Prostate gland (tissue), 2 donors: ENCODE results near the gene KCTD1. TPM values are rescaled to one million over a fixed set of nuclear protein-coding genes. Genes with fewer than 3 reads are reported as not detected.

Experiments
- DNase-seq: peaks from one replicate; pipeline ENCODE4 v3.0.0-alpha.2; 2019; ENCODE audit warnings: low spot score
- H3K27ac ChIP-seq, 2 donors: fragments of 200-600 bp; sonication (generic); 2 replicates each; pipeline ENCODE4 v1.5.1; 2017 to 2019
- H3K27me3 ChIP-seq: fragments of 200-600 bp; sonication (generic); replicated peaks from 2 replicates; pipeline ENCODE4 v1.5.1; 2019; ENCODE audit not compliant: insufficient read depth
- H3K36me3 ChIP-seq, 2 donors: fragments of 200-600 bp; sonication (generic); 1 replicate in 1 of 2; 2 replicates in 1 of 2; pipeline versions ENCODE4 v1.5.1 to v1.8.1; 2017 to 2019
- H3K4me1 ChIP-seq: fragments of 200-600 bp; sonication (generic); replicated peaks from 2 replicates; pipeline ENCODE4 v1.5.1; 2019
- H3K4me3 ChIP-seq, 2 donors: fragments of 200-600 bp; sonication (generic); 2 replicates each; pipeline ENCODE4 v1.5.1; 2017 to 2019
- H3K9me3 ChIP-seq: fragments of 200-600 bp; sonication (generic); 2 replicates; pipeline ENCODE4 v1.5.1; 2017
- CTCF ChIP-seq, 4 experiments: fragments of 200-600 bp in 2 of 4; fragments of 450-650 bp in 2 of 4; sonication (generic) in 2 of 4; IDR thresholded peaks; 1 replicate in 3 of 4; 2 replicates in 1 of 4; pipeline ENCODE4 v1.5.1; 2016 to 2019; ENCODE audit warnings: antibody characterized with exemption in 4 of 4, mild to moderate bottlenecking in 2 of 4, moderate library complexity in 2 of 4
- POLR2A ChIP-seq: fragments of 450-650 bp; IDR thresholded peaks from one replicate; pipeline ENCODE4 v1.6.1; 2016; ENCODE audit warnings: antibody characterized with exemption, mild to moderate bottlenecking
- POLR2AphosphoS5 ChIP-seq: sonication (generic); formaldehyde crosslinking; IDR thresholded peaks from one replicate; pipeline ENCODE4 v1.6.1; 2017; ENCODE audit warnings: antibody characterized with exemption
- WGBS: methylation state at CpG from one replicate; pipeline ENCODE4 v1.1.5; 2018; 5-methylcytosine and 5-hydroxymethylcytosine counted together
- intact Hi-C: fragments of 100-400 bp; cut with DNase I; formaldehyde crosslinking; loops from one replicate; pipeline ENCODE4 v1.14.2; 2022
- total RNA-seq, 2 donors: library from RNA; depleted of rRNA; stranded (reverse); fragments of >200 nt; gene quantifications; one replicate each; pipeline ENCODE4 v1.1.0, GENCODE V29; 2016

KCTD1 gene
- total RNA-seq, 2 donors from 2014 or later: 24.7 to 40.5 TPM

GRCh38 chr18:26524002-26524401 lies 24.4 kb downstream of the KCTD1 start:
- H3K27ac ChIP-seq: no peak overlapping the region
- no peaks in the 10 kb centered on the region for H3K36me3 ChIP-seq
- no peaks in the 10 kb centered on the region for H3K27me3 ChIP-seq
- TF ChIP-seq CTCF (IDR thresholded peaks at IDR 0.05) (no peak), POLR2A (no peak), POLR2AphosphoS5 (no peak)
- no peaks in the 10 kb centered on the region for H3K9me3 ChIP-seq
- H3K4me1 ChIP-seq: no peaks in the 10 kb centered on the region
- WGBS: 95% methylated on average over 2 of the region's 2 CpGs
- intact Hi-C loops: no loop called here
- DNase-seq: no peak
- H3K4me3 ChIP-seq: no peak overlapping the region

GRCh38 chr18:26521617-26522016 lies 26.7 kb downstream of the KCTD1 start:
- Histone ChIP-seq H3K4me3 (no peak overlapping the region), H3K36me3 (no peaks in the 10 kb centered on the region), H3K27ac (no peak overlapping the region), H3K9me3 (no peaks in the 10 kb centered on the region), H3K4me1 (no peaks in the 10 kb centered on the region), H3K27me3 (no peaks in the 10 kb centered on the region)
- intact Hi-C loops: no loop called here
- DNase-seq: no peak
- TF ChIP-seq CTCF (IDR thresholded peaks at IDR 0.05) (no peak), POLR2AphosphoS5 (no peak), POLR2A (no peak)
- WGBS: 42% methylated on average over 4 of the region's 4 CpGs

GRCh38 chr18:26520974-26521373 lies 27.4 kb downstream of the KCTD1 start:
- TF ChIP-seq CTCF (IDR thresholded peaks at IDR 0.05): no peak
- TF ChIP-seq POLR2A: no peak
- no peak for TF ChIP-seq POLR2AphosphoS5
- no peaks in the 10 kb centered on the region for H3K4me1 ChIP-seq
- no peak for DNase-seq
- H3K27me3 ChIP-seq: no peaks in the 10 kb centered on the region
- intact Hi-C loops: no loop called here
- no peaks in the 10 kb centered on the region for H3K9me3 ChIP-seq
- 81% methylated on average over 3 of the region's 3 CpGs for WGBS
- H3K4me3 ChIP-seq: no peak overlapping the region
- H3K27ac ChIP-seq: no peak overlapping the region
- H3K36me3 ChIP-seq: no peaks in the 10 kb centered on the region

GRCh38 chr18:26519114-26519513 lies 29.2 kb downstream of the KCTD1 start:
- TF ChIP-seq CTCF (IDR thresholded peaks at IDR 0.05) (no peak), POLR2A (no peak), POLR2AphosphoS5 (no peak)
- WGBS: 97% methylated on average over 4 of the region's 4 CpGs
- no peak for DNase-seq
- Histone ChIP-seq H3K9me3 (no peaks in the 10 kb centered on the region), H3K4me1 (no peaks in the 10 kb centered on the region), H3K27me3 (no peaks in the 10 kb centered on the region), H3K36me3 (no peaks in the 10 kb centered on the region), H3K27ac (no peak overlapping the region), H3K4me3 (no peak overlapping the region)
- intact Hi-C loops: no loop called here

- Histone ChIP-seq H3K9me3 (no peaks in the 10 kb centered on the region), H3K36me3 (no peaks in the 10 kb centered on the region), H3K27ac (no peak overlapping the region), H3K4me3 (no peak overlapping the region), H3K27me3 (no peaks in the 10 kb centered on the region), H3K4me1 (no peaks in the 10 kb centered on the region)
- 88% methylated on average over 2 of the region's 2 CpGs for WGBS
- DNase-seq: no peak
- intact Hi-C loops: no loop called here
- TF ChIP-seq POLR2A (no peak), CTCF (IDR thresholded peaks at IDR 0.05) (no peak), POLR2AphosphoS5 (no peak)
Observed at GRCh38 chr18:26516964-26517363, 31.4 kb downstream of the KCTD1 start.
